Colonic mucosa (tissue), 4 donors: ENCODE data around the gene SPPL2C. TPM values are rescaled to one million over a fixed set of nuclear protein-coding genes. Genes with fewer than 3 reads are reported as not detected.

Experiments
- DNase-seq: peaks from one replicate; pipeline ENCODE4 v3.0.0-alpha.2; 2020
- H3K27ac ChIP-seq: fragments of 200-600 bp; one replicate; pipeline ENCODE4 v1.8.0; 2021
- H3K27me3 ChIP-seq: fragments of 200-600 bp; one replicate; pipeline ENCODE4 v1.8.0; 2021
- H3K36me3 ChIP-seq: fragments of 200-600 bp; one replicate; pipeline ENCODE4 v1.8.0; 2021
- H3K4me1 ChIP-seq: fragments of 200-600 bp; one replicate; pipeline ENCODE4 v1.8.0; 2021; ENCODE audit warnings: mild to moderate bottlenecking
- H3K4me3 ChIP-seq: fragments of 200-600 bp; one replicate; pipeline ENCODE4 v1.8.0; 2021
- H3K9ac ChIP-seq, 2 donors: one replicate each; pipeline ENCODE4 v1.7.0; 2013; ENCODE audit warnings: control low read depth in 2 of 2, low read depth in 2 of 2, low read length in 2 of 2
- H3K9me3 ChIP-seq: fragments of 200-600 bp; one replicate; pipeline ENCODE4 v1.8.0; 2021
- intact Hi-C: fragments of 100-400 bp; cut with DNase I; formaldehyde crosslinking; loops from one replicate; pipeline ENCODE4 v1.14.1; 2022
- total RNA-seq, 2 donors: library from RNA; stranded (reverse); fragmentation: NEBNext Ultra II Directional in 1 of 2; extraction: Animal tissue kit (Norgen Biotek cat#: 25700) in 1 of 2; gene quantifications; one replicate each; pipeline ENCODE4 v1.2.1, GENCODE V29; 2021
- TF ChIP-seq, protein P1 (sequence below): fragments of 200-600 bp; IDR thresholded peaks from one replicate; pipeline ENCODE4 v1.8.0; 2022; ENCODE audit warnings: antibody characterized with exemption, mild to moderate bottlenecking
- donor health status: healthy.
- donor health status: DM: no; HTN: no; CAD: no.
- donor health status: DM: no; HTN: no; CAD: no.

The SPPL2C gene
- total RNA-seq, 2 donors from 2014 or later, result not detected

DNA sequence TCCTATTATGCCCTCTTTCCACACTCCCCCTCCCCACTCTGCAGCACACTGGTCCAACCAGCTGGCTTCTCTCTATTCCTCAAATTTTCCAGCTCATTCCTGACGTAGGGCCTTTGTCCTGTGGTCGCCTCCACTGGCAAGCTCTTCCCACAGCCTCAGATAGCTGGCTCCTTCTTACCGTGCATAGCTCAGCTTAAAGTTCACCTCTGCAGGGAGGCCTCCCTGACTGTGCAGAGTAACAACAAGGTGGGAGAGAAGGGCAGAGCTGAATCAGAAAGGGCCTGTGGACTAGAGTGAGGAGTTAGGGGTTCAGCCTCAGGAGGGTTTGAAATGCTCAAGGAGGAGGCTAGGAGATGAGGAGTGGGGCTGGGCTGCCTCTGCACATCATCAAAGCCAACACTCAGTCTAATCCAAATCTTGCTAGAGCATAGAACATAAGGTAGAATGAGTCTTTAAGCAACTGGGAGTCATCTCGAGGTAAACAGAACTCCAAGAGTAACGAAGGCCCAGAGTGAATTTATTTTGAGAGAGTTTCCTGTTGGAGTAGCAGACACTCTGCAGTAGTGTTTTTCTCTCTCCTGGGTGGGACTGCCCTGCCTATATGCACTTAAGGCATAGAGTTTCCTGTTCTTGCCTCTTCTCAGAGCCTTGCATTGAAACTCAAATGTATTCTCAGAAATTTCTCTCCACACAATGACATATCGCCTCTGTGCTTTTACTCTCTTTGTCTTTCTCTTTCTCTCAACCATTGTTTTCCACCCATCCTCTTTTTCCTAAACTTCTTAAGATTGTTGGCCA, 19.4 kb downstream of the SPPL2C start:
- H3K9ac ChIP-seq, result no peak overlapping the region
- TF ChIP-seq, protein P1, sequence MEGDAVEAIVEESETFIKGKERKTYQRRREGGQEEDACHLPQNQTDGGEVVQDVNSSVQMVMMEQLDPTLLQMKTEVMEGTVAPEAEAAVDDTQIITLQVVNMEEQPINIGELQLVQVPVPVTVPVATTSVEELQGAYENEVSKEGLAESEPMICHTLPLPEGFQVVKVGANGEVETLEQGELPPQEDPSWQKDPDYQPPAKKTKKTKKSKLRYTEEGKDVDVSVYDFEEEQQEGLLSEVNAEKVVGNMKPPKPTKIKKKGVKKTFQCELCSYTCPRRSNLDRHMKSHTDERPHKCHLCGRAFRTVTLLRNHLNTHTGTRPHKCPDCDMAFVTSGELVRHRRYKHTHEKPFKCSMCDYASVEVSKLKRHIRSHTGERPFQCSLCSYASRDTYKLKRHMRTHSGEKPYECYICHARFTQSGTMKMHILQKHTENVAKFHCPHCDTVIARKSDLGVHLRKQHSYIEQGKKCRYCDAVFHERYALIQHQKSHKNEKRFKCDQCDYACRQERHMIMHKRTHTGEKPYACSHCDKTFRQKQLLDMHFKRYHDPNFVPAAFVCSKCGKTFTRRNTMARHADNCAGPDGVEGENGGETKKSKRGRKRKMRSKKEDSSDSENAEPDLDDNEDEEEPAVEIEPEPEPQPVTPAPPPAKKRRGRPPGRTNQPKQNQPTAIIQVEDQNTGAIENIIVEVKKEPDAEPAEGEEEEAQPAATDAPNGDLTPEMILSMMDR, result no peak
- H3K9me3 ChIP-seq, result no peaks in the 10 kb centered on the region
- no peaks in the 10 kb centered on the region for H3K27me3 ChIP-seq
- intact Hi-C loops, result no loop called here
- H3K27ac ChIP-seq, result no peak overlapping the region
- no peaks in the 10 kb centered on the region for H3K36me3 ChIP-seq
- no peak for DNase-seq
- no peak overlapping the region for H3K4me3 ChIP-seq
- no peaks in the 10 kb centered on the region for H3K4me1 ChIP-seq

DNA sequence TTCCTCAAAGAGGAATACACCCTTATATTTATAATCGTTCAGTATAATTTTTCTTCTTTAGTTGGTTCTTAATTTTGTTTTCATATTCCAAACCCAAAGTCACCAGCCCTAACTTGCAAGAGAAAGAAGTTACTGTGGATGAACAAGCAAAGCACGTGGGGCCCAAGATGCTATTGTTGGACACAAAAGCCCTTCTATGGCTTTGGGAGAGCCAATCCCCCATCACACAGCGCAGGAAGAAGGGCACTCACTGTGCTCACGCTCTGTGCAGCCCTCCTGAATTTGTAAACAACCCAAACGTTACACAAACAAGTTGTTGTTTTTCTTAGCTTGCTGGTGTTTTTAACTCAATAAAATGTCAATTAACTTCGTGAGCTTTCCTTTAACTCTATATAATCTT, 22.5 kb downstream of the SPPL2C start:
- H3K4me3 ChIP-seq, result no peak overlapping the region
- no peaks in the 10 kb centered on the region for H3K4me1 ChIP-seq
- intact Hi-C loops, result no loop called here
- TF ChIP-seq, protein P1, result no peak
- H3K9ac ChIP-seq, result no peak overlapping the region
- no peaks in the 10 kb centered on the region for H3K9me3 ChIP-seq
- H3K36me3 ChIP-seq, result no peaks in the 10 kb centered on the region
- no peak for DNase-seq
- no peaks in the 10 kb centered on the region for H3K27me3 ChIP-seq
- no peak overlapping the region for H3K27ac ChIP-seq

DNA sequence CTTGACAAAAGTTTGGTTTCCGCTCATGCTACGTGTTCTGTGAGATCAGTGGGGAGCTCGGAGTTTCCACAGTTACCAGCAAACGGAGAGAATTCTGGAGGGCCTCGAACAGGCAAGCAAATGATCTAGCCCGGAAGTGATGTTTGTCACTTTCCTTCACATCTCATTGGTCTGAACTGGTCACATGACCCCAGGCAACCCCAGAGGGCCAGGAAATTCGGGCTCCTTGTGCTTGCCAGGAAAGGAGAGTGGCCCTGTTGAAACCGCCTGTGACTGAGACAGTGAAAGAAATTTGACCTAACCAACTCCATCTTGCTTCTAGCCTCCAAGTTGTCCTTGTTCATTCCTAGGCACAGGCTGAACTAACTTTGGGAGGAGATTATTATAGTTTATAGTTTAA, 23.0 kb downstream of the SPPL2C start:
- Histone ChIP-seq H3K4me1 (no peaks in the 10 kb centered on the region), H3K4me3 (no peak overlapping the region), H3K36me3 (no peaks in the 10 kb centered on the region), H3K27me3 (no peaks in the 10 kb centered on the region), H3K9me3 (no peaks in the 10 kb centered on the region), H3K9ac (no peak overlapping the region), H3K27ac (no peak overlapping the region)
- no peak for DNase-seq
- intact Hi-C loops, result no loop called here
- TF ChIP-seq, protein P1, result no peak

DNA sequence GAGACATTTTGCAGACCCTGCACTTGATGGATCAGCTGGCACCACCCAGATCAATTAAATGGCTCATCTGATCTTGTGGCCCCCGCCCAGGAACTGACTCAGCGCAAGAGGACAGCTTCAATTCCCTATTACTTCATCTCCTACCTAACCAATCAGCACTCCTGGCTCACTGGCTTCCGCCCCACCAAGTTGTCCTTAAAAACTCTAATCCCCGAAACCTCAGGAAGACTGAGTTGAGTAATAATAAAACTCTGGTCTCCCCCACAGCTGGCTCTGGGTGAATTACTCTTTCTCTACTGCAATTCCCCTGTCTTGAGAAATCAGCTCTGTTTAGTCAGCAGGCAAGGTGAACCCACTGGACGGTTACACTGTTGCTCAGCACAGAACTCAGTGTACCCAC, 23.6 kb downstream of the SPPL2C start:
- no peak overlapping the region for H3K9ac ChIP-seq
- no peak for DNase-seq
- H3K27ac ChIP-seq, result no peak overlapping the region
- no peaks in the 10 kb centered on the region for H3K36me3 ChIP-seq
- H3K27me3 ChIP-seq, result no peaks in the 10 kb centered on the region
- TF ChIP-seq, protein P1, result no peak
- H3K9me3 ChIP-seq, result no peaks in the 10 kb centered on the region
- intact Hi-C loops, result no loop called here
- H3K4me3 ChIP-seq, result no peak overlapping the region
- H3K4me1 ChIP-seq, result no peaks in the 10 kb centered on the region

DNA sequence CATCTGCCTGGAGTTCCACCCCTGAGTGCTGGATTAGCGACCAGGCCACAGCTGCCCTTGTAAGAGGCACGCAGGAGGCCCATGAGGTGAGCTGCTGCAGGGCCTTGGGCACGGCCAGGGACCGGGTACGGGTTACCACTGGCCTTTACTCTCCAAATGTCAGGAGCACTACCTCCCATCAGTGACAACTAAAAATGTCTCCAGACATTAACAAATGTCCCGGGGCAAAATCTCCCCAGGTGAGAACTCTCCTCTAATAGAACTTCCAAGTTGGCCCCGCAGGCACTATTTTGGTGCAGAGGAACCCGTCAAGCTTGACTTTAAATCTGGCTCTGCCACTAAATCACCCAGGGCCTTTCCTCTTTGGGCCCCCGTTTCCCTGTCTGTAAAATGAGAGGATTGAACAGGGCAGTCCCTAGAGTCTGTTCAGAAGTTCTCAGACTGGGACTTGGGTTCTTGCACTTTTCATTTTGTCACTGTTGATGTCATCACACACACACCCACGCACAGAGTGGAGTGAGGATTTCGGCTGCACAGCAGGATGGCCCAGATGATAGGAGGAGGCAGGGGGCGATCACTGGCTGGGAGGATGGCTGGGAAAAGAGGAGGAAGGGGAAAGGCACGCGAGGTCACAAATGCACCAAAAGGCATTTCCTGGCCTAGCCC, 25.1 kb downstream of the SPPL2C start:
- Histone ChIP-seq H3K4me1 (no peaks in the 10 kb centered on the region), H3K36me3 (no peaks in the 10 kb centered on the region), H3K9me3 (no peaks in the 10 kb centered on the region), H3K9ac (no peak overlapping the region), H3K27ac (no peak overlapping the region), H3K27me3 (no peaks in the 10 kb centered on the region), H3K4me3 (no peak overlapping the region)
- TF ChIP-seq, protein P1, result no peak
- intact Hi-C loops, result no loop called here
- DNase-seq, result no peak
